ENCODE measurements around the gene RHBDL2. TPM values are rescaled to one million over a fixed set of nuclear protein-coding genes. Genes with fewer than 3 reads are reported as not detected.
A peak's percentile ranks its signal among the peaks of the same experiment; 100 is the strongest.

Gene RHBDL2
- total RNA-seq, 1 experiment from 2014 or later = not detected

GRCh38 chr1:38990738-38991637 lies 49.4 kb upstream of the RHBDL2 start, which contains the start of gene AKIRIN1:
Gene AKIRIN1, plus strand, starts transcription at chr1:38991276. Its CDS starts 105 bp downstream, at chr1:38991381.
- Histone ChIP-seq H3K36me3 (ENCODE audit: control insufficient read depth in 1 of 2, insufficient read depth in 2 of 2, low read length in 2 of 2) (peaks cover 6 to 8% of the 10 kb centered on the region in 2 experiments; a peak in 1 of 4 replicates), H3K9ac (ENCODE audit: low read length) (peak within 1 kb of the TSS; percentile 96), H3K4me3 (replicated peaks in 1 of 2; ENCODE audit: low read depth in 1 of 2, low read length in 2 of 2) (peak within 1 kb of the TSS; percentile 88 to 92), H3K79me2 (ENCODE audit: insufficient read depth, low read length) (peaks cover 49% of the 10 kb centered on the region), H3K27ac (ENCODE audit: low read depth, low read length) (peak within 1 kb of the TSS; percentile 93), H3K9me2 (ENCODE audit: insufficient read depth) (no peaks in the 10 kb centered on the region), H4K20me1 (ENCODE audit: insufficient read depth) (peaks cover 12% of the 10 kb centered on the region; the same call in 1 of the 2 replicates), H3K9me3 (ENCODE audit: control insufficient read depth in 1 of 2, insufficient read depth in 1 of 2, low read depth in 1 of 2, low read length in 2 of 2) (no peaks in the 10 kb centered on the region), H3K4me2 (ENCODE audit: low read length) (peak within 1 kb of the TSS; percentile 99), H3K27me3 (ENCODE audit: insufficient read depth, low read length) (no peaks in the 10 kb centered on the region), H3K4me1 (ENCODE audit: control insufficient read depth in 1 of 2, insufficient read depth in 2 of 2, low read length in 2 of 2) (peaks cover 24 to 39% of the 10 kb centered on the region in 2 experiments), H2AFZ (ENCODE audit: low read depth, low read length, poor library complexity, severe bottlenecking) (peak within 1 kb of the TSS; percentile 91)
- ChIA-PET CTCF (no interaction called here), RAD21 (ENCODE audit: low non-redundant PET in 1 of 2, low total read pairs in 2 of 2, uncharacterized antibody in 2 of 2, unreplicated experiment in 2 of 2) (no interaction called here), POLR2A (interaction anchor here (1.5 to 2.2 kb wide), 2 partner anchors 25 to 31 kb away, joined by 4 to 9 read pairs; no protein-coding TSS in a partner anchor)
- DNase-seq (ENCODE audit: low read depth, low spot score) (peak; percentile 86), ATAC-seq (peak; percentile 94)
- BruUV-seq (replicated peaks) = no TSS peak
- intact Hi-C loops (cut with micrococcal nuclease) = loop anchor here (5.0 kb wide), 1 partner anchor 34 kb away; no protein-coding TSS in a partner anchor
- TF ChIP-seq MAX (IDR thresholded peaks at IDR 0.05) (peak; percentile 88), EZH2phosphoT487 (IDR thresholded peaks at IDR 0.05; ENCODE audit: borderline replicate concordance) (no peak), CBX3 (IDR thresholded peaks at IDR 0.05; ENCODE audit: low read depth) (no peak; the same call in 1 of the 2 replicates), TCF7L2 (IDR thresholded peaks at IDR 0.05; ENCODE audit: borderline replicate concordance, extremely low read depth, insufficient read depth, insufficient read length) (peak; percentile 47), SIN3A (IDR thresholded peaks at IDR 0.05; ENCODE audit: low read depth) (peak; percentile 77), EGR1 (IDR thresholded peaks at IDR 0.05; ENCODE audit: low read depth) (no peak), CEBPB (IDR thresholded peaks at IDR 0.05; ENCODE audit: low read depth) (no peak), POLR2A (IDR thresholded peaks at IDR 0.05; ENCODE audit: borderline replicate concordance, extremely low read depth, insufficient read depth, insufficient read length) (peak; percentile 65), POLR2AphosphoS5 (IDR thresholded peaks at IDR 0.05; ENCODE audit: low read depth, low read length) (peak; percentile 97), REST (IDR thresholded peaks at IDR 0.05; ENCODE audit: low read depth) (no peak), JUND (IDR thresholded peaks at IDR 0.05) (peak; percentile 86), ZBTB33 (IDR thresholded peaks at IDR 0.05; ENCODE audit: extremely low read depth, insufficient replicate concordance, low read length) (no peak), ELF1 (IDR thresholded peaks at IDR 0.05; ENCODE audit: borderline replicate concordance, low read depth) (peak; percentile 70; the same call in 1 of the 2 replicates), ZNF274 (IDR thresholded peaks at IDR 0.05; ENCODE audit: low read depth, low read length) (no peak), CTCF (IDR thresholded peaks at IDR 0.05 in 2 of 3, conservative IDR thresholded peaks at IDR 0.05 in 1 of 3; ENCODE audit: borderline replicate concordance in 1 of 3, insufficient read depth in 1 of 3, low read depth in 2 of 3, low read length in 2 of 3) (no peak), SP1 (IDR thresholded peaks at IDR 0.05; ENCODE audit: low read depth) (peak; percentile 91), YY1 (IDR thresholded peaks at IDR 0.05; ENCODE audit: extremely low read depth, insufficient replicate concordance, low read depth, low read length) (peak; percentile 92), EZH2 (IDR thresholded peaks at IDR 0.05) (no peak)
